NCI-H2107 treated with DMSO at 0.1 percent for 48 hours (cell line): ENCODE data around the gene CMYA5.
A peak's percentile ranks its signal among the peaks of the same experiment; 100 is the strongest.

Experiments used
- DNase-seq: peaks from one replicate; lab custom pipeline; 2025; ENCODE audit not compliant: unreplicated experiment; lab: John Stamatoyannopoulos, UW

CMYA5 gene

DNA sequence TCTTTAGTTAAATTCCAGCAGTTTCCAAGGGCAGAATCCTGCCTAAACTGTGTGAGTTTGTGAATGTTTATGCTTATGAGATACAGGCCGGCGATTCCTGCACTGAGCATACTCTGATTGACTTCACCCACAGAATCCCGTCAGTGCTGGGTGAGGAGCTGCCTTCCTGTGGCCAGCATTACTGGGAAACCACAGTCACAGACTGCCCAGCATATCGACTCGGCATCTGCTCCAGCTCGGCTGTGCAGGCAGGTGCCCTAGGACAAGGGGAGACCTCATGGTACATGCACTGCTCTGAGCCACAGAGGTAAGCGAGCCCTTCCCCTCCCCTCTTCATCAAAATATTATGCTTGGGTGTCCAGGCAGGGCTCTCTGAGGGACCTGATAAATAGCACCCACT, 103.7 kb downstream of the CMYA5 start:
- DNase-seq, result no peak

DNA sequence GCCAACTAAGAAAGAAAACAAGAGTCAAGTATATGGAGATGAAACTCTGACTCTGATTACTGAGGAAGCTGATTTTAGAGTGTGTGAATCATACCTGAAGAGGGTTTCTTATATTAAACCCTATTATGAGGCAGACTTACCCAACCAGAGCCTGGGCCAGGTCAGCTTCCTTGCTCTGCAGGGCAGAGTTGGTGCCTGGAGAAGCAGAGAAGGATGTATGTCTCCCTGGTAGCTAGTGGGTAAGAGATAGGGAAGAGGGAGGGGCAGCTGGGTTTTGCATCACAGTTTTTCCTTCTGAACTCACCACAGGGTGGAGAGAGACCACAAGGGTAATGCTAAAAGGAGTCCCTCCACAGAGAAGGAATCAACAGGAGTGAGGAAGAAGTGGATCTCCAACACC, 104.1 kb downstream of the CMYA5 start:
- no peak for DNase-seq

DNA sequence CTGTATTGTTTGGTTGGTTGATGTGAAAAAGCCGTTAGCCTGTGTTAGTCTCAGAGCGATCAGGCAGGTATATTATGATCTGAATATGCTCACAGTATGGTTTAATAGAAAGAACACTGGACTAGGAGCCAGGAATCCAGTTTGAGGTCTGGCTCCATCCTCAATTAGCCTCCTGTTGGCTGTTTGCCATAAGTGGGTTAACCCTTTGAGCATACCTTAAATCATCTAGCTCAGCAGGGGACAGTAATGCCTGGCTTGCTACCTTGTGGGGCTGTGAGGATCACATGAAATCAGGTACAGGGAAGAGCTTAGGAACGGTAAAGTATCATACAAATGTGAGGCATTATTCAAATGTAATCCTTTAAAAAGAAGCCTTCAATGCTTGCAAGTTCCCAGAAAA, 104.7 kb downstream of the CMYA5 start:
- DNase-seq, result no peak

DNA sequence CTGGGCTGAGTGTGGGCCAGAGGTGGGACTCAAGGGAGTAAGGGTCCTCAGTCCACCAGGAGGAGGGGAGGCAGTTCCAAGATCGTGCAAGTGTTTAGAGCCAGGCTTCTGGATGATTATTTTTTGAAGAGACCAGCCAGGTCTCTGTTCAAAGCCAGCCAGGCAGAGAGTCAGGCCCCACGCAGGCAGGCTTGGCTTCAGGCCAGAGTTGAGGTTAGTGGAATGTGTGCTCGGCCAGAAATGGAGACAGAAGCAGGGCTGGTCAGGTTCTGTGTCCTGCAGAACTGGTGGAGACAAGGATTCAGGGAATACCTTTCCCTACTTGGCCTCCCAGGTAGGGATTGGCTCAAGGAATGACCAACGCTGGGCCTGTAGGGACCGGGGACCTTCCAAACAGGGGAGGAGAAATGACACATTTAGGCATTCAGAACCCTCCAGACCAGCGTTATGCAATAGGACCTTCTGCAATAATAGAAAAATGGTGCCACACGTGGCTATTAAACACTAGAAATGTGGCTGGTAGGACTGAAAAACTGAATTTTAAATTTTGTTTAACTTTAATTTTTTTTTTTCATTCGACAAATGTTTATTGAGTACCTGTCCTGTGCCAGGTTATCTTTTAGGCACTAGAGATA, 106.2 kb downstream of the CMYA5 start:
- DNase-seq, result peak; percentile 10

DNA sequence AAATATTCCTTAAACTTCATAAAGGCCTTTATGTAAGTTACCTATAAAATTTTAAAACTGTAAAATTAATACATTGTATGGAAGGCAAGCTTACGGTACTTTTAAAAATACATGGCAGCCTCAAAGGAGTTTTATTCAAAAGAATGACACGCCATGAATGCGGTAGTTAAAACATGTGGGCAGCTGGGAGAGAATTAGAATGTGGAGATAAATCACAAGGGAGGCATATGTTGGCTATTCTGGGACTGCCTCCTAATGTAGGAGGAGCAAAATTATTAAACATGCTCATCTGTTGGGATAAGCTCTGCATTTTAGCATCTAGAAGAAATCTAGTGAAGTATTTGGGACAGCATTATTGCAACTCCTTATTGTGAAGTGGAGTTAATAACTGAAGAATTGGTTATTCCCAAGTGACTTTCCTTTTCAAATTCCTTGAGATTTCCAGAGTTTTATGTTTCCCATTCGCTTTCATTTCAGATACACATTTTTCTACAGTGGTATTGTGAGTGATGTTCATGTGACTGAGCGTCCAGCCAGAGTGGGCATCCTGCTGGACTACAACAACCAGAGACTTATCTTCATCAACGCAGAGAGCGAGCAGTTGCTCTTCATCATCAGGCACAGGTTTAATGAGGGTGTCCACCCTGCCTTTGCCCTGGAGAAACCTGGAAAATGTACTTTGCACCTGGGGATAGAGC, 109.4 kb downstream of the CMYA5 start:
- no peak for DNase-seq

DNA sequence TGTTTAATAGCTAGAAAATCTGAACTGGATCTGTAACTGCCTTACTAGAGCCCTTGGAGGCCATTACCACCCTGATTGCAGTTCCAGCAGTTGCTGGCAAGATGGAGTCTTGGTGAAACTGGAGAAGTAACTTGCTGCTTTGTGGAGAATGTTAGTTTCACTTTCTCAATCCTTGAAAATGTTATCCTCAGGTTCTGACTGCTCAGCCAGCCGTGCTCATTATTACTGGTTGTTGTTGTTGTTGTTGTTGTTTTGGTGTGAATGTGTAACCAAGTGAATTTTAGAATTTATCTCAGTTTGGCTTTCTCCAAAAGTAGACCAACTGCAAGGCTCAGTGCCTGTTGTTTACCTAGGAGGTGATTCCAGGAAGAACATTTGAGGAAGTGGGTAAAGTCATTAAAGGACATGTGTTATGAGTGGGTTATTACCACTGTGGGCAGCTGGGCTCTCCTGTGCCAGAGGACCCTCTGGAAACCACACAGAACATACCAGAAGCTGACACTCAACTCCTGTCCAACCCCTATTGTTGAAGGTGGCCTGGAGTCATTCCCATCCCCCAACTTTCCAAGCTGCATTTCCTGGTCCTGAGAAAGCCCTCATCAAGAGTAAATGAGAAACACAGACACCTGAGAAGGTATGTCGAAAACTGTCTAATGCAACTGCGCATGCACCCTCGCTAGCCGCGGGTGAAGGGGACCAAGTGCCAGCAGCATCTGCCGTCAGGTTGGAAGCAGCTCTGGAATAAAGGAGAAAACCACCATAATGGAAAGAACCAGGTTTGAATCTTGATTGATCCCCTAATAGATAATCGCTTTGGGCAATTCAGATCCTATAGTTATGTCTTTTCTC, 111.6 kb downstream of the CMYA5 start:
- DNase-seq, result peak; percentile 43

DNA sequence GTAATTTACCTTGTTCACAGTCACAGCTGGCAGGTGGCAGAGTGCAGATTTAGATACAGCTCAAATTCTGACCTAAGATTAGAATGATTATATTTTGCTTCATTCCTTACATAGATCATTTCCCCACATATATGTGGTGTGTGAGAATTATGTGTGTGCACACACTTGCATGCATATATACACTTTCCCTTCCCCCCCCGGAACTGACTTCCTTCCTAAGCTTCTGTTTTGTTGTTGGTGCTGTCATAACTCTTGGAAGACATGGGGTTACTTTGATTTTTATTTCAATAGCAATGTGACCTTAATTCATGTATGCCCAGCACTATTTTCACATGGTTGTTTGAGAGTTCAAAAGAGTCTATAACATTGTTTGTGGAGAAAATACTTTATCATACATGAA, 112.8 kb downstream of the CMYA5 start:
- no peak for DNase-seq

DNA sequence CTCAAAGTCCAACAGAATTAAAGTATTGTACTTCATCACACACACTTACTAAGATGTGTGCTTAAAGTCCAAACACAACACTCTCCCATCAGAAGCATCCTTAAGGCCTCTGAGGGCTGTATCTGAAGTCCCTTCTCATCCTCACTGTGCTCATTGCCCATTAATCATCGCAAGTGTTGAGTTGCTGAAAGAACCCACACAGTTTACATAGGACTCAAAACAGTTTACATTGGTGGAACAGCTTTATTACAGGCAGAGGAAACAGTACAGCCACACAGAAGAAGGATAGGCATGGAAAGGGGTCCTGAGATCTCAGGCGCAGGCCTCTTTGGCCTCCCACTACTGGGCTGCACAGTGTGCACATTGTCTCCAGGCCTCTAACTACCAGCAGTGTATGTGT, 113.4 kb downstream of the CMYA5 start:
- no peak for DNase-seq

DNA sequence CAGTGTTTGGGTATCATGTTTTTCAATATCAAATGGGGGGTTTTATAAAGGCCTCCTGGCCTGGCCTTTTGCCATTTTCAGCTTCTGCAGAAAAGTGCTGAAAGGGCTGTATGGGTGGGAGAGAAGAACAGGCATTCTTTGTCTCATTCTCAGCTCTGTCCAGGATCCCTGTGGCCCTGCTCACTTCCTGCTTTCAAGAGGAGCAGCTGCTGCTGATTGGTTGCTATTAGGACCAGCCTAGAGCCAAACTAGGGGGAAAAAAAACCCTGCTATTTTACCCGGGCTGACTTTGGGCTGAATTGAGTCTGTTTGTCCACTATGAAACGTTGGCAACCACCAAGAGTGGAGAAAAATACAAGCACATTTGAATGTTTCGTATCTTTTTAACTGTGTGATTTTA, 117.1 kb downstream of the CMYA5 start:
- DNase-seq, result no peak

DNA sequence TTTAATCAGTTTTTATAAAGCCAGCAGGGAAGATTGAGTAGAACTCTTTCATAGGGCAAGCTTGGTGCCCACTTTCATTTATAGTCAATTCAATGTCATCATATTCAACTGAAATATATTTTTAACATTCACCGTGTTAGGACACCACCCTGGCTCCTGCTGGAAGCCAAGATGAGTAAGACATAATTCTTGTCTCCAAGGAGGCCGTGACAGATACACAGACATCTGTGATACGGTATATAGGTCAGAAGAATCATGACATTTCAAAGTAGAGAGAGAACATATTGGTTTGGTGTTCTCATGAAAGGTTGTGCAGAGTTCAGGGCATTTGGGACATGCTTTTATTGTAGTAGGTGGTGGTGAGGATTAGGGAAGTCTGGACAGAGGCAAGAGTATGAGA, 120.1 kb downstream of the CMYA5 start:
- DNase-seq, result no peak

DNA sequence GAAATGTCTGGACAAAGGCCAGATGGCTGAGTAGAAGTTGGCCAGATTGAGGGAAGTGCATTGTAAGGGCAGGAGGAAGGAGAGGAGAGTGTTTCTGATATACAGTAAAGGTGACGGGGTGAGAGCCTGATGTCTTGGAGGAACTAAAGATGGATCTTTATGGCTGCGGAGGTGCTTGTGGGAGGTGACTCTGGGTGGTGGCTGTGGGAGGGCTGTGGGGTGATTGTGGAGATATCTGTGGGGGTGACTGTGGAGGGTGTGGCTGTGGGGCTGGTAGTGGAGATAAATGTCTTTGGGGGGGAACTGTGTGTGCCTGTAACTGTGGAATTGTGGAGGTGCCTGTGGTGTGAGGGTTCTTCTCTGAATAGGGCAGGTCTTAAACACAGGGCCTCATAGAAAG, 121.4 kb downstream of the CMYA5 start:
- DNase-seq, result no peak

DNA sequence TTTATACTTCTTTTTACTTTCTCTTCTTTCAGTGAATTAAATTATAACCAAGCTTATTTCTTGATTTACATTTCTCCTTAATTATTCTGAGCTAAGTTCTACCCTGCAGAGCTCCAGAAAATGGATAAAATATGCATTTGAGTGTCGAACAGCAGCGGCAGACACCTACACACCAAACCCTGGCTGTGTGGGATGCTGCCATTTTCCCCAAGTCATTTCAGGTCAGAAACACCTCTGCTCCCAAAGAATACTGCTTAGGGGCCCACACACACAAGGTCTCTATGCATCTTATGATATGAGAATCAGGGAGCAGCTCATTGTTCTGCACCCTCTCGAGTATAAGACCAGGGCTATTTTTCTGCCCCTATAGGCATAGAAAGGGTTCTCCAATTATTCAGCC, 122.3 kb downstream of the CMYA5 start:
- no peak for DNase-seq

DNA sequence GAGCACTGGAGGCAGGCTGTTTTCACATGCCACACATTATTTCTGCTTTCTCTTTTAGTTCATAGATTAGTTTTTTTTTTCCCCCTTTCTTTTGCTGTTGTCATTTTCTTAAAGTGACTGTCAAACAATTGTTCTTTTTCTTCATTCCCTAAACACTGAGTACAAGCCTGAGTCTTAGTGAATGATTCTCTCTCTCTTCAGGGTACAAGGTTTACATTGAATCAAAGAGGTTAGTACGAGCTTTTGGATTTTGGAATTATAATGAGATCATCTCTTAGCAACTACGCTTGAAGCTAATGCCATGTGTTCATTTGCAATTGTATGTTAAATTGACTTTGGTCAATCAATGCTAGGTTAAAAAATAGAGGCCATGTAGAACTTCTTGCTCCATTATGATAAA, 125.1 kb downstream of the CMYA5 start:
- DNase-seq, result no peak

DNA sequence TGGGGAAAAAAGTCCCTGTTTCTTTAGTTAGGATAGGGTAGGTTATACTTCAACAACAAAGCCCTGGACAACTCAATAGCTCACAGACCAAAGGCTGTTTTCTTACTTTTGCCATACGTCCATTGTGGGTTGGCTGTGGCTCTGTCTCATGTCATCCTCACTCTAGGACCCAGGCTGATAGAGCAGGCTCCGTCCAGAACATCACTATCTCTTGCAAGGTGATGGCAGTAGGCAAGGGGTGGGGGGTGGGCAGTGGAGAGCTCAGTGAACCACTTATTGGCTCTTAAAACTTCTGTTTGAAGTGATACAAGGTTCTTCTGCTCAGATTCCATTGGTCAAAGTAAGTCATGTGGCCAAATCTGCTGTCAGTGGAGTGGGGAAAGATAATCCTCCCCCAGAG, 126.4 kb downstream of the CMYA5 start:
- no peak for DNase-seq

DNA sequence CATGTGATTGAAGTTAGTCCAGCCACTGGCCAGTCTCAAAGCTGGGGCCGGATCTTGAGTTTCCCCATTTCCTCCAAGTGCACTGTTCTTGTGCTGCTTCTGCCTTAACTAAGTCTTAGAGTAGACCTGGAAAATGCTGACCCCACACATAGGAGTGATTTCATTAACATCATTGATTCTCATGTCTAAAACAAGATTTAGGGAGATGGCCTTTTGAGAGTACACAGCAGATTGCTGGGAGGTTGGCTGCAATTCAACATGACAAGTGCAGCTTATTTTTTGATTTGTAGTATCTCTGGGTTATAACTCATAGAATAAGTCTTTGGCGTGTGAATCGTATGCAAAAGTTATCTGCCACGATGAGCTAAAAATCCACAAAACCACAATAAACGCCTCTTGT, 131.0 kb downstream of the CMYA5 start:
- DNase-seq, result no peak

DNA sequence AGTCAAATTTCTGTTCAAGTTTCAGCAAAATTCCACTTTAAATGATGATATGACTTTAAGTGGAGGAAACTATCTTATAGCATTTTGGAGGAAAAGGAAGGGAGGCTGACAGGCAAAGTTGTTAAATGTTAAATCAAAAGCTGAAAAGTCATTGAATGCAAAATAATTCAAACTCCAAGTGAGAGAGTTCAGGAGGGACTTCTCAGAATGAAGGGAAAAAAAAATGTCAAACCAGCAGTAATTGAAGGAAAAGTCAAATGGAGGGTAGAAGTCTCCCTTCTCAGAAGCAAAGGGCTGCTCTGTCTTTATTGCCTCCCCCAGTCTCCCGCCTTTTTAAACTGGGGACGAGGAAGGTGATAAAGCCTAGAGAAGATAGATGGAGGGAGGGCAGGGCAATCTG, 134.8 kb downstream of the CMYA5 start:
- no peak for DNase-seq

DNA sequence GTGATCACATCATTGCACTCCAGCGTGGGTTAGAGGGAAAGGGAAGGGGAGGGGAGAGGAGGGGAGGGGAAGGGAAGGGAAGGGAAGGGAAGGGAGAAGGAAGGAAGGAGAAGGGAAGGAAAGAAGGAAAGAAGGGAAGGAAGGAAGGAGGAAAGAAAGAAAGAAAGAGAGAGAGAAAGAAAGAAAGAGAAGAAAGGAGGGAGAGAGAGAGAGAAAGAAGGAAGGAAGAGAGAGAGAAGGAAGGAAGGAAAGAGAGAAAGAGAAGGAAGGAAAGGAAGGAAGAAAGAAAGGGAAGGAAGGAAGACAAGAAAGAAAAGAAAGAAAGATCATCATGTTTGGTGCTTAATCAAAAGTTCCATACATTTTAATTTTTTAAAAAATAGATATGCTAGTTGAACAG, 136.2 kb downstream of the CMYA5 start:
- no peak for DNase-seq

DNA sequence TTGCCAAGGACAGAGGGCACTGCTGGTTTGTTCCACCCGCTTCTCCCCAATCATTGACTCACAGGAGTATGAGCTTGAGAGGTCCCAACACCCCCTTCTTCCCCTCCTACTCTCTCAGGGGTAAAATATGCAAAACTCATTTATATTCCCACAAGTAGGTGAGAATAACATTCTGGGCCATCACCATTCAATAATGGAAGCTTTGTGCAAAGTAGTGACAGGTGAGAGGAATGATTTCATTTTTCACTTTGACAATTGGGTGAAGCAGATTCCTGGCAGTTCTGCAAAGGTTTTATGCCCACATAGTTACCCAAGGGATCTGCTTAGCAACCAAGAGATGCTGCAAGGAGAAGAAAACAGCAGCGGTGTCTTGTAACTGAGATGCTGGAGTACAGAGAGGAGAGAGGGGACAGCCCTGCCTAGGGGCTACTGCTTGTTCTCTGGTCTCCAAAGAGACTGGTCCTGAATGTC, 137.6 kb downstream of the CMYA5 start:
- DNase-seq, result no peak

DNA sequence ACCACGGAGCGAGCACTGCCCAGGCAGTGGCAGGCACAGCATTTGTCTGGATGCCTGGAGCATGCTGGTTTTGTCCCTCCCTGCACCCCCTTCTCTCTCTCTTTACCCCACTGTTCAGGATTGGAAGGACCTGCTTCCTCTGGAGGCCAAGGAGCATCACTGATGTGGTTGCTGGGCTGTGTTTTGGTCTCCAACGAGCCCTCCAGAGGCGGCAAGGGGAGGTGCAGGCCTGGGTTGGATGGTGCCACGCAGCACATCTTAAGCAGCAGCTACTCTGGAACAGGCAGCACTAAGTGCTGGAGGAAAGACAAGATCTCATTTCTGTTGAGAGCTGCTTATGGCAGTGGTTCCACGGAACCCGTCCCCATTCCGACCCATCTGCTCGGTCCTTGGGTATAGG, 139.6 kb downstream of the CMYA5 start:
- DNase-seq, result no peak

DNA sequence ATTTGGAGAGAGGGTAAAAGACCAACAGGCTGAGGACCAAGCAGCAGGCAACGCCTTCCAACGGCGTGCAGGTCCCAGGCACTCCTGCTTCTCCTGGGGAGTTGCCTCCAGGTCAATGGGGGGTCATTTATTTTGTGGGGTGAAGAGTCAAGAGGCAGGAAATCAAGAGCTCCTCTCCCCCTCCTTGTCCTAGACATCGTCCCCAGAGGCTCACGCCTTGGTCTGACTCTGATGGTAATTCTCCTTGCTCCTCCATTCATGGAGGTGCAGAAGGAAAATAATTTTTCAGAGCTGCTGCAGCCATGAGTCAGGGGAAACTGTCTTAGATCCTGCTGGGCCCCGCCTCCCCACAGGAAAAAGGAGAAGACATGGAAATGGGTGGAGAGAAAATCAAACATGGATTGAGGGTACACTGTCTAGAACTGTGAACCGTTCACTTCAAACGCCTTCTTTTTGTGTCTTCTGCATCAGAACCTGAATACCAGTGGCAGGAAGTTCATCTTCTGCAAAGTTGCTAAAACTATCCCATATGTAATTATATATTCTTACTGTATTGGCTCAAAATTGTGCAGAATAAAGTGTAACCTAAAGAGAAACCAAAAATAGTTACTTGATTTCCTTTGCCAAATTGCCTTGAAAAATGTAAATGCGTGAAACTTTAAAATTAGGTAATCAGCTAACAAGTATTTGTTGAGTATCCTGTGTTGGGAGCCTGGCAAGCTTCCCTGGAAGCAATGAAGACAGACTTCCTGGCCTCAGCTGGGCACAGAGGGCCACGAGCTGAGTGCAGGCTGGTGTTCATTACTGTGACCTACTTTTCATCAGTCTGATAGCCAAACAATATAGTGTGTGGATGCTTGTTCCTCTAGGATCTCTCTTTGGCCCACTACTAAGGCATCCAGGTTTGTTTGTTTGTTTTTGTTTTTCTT, 142.0 kb downstream of the CMYA5 start:
- no peak for DNase-seq

DNA sequence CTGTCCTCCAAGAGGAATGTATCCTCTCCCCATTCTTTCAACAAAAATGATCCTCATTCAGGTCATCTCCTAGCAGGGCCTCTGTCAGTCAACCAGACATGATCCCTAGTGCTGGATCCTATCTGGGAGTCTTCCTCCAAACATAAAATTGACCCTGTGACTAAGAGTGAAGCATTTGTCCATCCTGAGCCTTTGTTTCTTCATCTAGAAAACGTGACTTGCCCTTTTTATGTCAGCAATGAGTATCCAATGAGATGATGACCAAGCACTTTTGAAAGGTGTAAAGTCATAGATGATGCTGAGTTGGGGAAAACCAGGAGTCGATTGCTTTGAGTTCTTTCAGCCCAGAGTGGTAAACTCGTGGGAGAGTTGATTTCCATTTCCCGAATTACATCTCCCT, 143.3 kb downstream of the CMYA5 start:
- no peak for DNase-seq
